Lower leg skin (tissue), 4 donors: ENCODE results near the gene SUGP2. TPM values are rescaled to one million over a fixed set of nuclear protein-coding genes. Genes with fewer than 3 reads are reported as not detected.

ENCODE experiments used
- DNase-seq, 2 donors: peaks; one replicate each; pipeline ENCODE4 v3.0.0-alpha.2; 2019; ENCODE audit warnings: low spot score in 2 of 2
- H3K4me3 ChIP-seq: fragments of 200-600 bp; sonication (generic); 2 replicates; pipeline ENCODE4 v1.5.1; 2017; ENCODE audit warnings: mild to moderate bottlenecking, low read depth; ENCODE audit not compliant: poor library complexity, severe bottlenecking
- POLR2A ChIP-seq, 2 donors: fragments of 450-650 bp; IDR thresholded peaks; one replicate each; pipeline ENCODE4 v1.6.1; 2016 to 2017; ENCODE audit warnings: antibody characterized with exemption in 2 of 2, mild to moderate bottlenecking in 1 of 2, moderate library complexity in 1 of 2
- WGBS, 2 donors: methylation state at CpG; one replicate each; pipeline ENCODE4 v1.1.5; 2018; 5-methylcytosine and 5-hydroxymethylcytosine counted together
- intact Hi-C: fragments of 100-400 bp; cut with DNase I; formaldehyde crosslinking; loops from one replicate; pipeline ENCODE4 v1.15.0; 2023; ENCODE audit warnings: low total_unique reads
- total RNA-seq, 4 donors: library from RNA; depleted of rRNA; stranded (reverse); fragments of >200 nt; gene quantifications; one replicate each; pipeline ENCODE4 v1.1.0, GENCODE V29; 2016
- TF ChIP-seq, protein P1 (sequence below), 3 donors: fragments of 450-650 bp; IDR thresholded peaks; one replicate each; pipeline ENCODE4 v1.5.1; 2016; ENCODE audit warnings: antibody characterized with exemption in 3 of 3, mild to moderate bottlenecking in 3 of 3, moderate library complexity in 2 of 3

SUGP2 gene
- total RNA-seq, 4 donors from 2014 or later = 16.2 to 29.8 (median 20.8) TPM

DNA sequence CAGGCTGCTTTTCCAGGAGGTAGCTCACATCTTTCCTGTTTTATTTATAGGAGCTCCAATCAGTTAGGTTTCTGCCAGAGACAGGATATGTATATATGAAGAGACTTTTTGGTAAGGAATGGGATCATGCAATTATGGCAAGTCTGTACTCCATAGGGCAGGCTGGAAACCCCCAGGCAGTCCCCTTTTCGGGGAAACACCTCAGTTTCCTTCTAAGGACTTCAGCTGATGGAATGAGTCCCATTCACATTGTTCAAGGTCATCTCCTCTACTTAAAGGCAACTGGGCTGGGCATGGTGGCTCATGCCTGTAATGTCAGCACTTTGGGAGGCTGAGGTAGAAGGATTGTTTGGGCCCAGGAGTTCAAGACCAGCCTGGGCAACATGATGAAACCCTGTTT lies 19.6 kb upstream of the SUGP2 start:
- DNase-seq = no peak
- intact Hi-C loops = no loop called here
- TF ChIP-seq, protein P1, sequence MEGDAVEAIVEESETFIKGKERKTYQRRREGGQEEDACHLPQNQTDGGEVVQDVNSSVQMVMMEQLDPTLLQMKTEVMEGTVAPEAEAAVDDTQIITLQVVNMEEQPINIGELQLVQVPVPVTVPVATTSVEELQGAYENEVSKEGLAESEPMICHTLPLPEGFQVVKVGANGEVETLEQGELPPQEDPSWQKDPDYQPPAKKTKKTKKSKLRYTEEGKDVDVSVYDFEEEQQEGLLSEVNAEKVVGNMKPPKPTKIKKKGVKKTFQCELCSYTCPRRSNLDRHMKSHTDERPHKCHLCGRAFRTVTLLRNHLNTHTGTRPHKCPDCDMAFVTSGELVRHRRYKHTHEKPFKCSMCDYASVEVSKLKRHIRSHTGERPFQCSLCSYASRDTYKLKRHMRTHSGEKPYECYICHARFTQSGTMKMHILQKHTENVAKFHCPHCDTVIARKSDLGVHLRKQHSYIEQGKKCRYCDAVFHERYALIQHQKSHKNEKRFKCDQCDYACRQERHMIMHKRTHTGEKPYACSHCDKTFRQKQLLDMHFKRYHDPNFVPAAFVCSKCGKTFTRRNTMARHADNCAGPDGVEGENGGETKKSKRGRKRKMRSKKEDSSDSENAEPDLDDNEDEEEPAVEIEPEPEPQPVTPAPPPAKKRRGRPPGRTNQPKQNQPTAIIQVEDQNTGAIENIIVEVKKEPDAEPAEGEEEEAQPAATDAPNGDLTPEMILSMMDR (IDR thresholded peaks at IDR 0.05) = no peak
- no peak for TF ChIP-seq POLR2A (IDR thresholded peaks at IDR 0.05)
- 70 to 71% methylated on average over 1 of the region's 1 CpG for WGBS, 2 donors
- H3K4me3 ChIP-seq = no peak overlapping the region

DNA sequence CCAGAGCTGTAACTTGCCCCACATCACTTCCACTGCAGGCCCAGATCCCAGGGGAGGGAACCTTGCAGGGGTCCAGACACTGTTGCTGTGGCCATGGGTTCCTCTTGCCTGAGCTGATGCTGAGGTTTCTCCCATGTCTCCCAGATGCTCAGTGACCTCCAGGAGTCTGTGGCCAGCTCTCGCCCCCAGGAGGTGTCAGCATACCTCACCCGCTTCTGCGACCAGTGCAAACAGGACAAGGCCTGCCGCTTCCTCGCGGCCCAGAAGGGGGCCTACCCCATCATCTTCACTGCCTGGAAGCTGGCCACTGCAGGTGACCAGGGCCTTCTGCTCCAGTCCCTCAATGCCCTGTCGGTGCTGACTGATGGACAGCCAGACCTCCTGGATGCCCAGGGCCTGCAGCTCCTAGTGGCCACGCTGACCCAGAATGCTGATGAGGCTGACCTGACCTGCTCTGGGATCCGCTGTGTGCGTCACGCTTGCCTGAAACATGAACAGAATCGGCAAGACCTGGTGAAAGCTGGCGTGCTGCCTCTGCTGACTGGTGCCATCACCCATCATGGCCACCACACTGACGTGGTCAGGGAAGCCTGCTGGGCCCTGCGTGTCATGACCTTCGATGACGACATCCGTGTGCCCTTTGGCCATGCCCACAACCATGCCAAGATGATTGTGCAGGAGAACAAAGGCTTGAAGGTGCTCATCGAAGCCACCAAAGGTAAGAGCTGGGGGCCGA lies 18.3 kb upstream of the SUGP2 start:
- intact Hi-C loops = no loop called here
- DNase-seq = no peak
- TF ChIP-seq POLR2A (IDR thresholded peaks at IDR 0.05) = no peak
- TF ChIP-seq, protein P1 (IDR thresholded peaks at IDR 0.05) = no peak
- no peak overlapping the region for H3K4me3 ChIP-seq
- 91 to 95% methylated on average over 19 to 20 of the region's 20 CpGs for WGBS, 2 donors

DNA sequence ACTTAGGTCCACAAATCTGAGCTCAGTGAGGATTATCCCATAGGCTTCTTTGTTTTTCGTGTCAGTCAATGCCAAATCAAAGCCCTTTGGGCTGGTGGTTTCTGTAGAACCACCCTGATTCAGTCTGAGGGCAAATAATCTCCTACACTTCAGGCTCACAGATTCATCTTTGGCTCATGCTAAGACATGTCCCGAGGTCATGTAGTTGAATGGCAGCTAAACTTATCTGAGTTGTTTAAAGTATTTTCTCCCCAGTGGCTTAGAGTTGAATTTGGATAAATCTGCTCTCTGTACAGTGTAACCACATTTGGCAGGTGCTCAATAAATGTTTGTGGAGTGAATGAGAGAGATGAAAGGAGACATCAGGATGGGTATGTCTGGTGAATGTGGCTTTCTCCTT lies 17.4 kb upstream of the SUGP2 start:
- WGBS, 2 donors = 64 to 83% methylated on average over 2 of the region's 2 CpGs
- H3K4me3 ChIP-seq = no peak overlapping the region
- no peak for TF ChIP-seq POLR2A (IDR thresholded peaks at IDR 0.05)
- TF ChIP-seq, protein P1 (IDR thresholded peaks at IDR 0.05) = no peak
- DNase-seq = no peak
- intact Hi-C loops = no loop called here

DNA sequence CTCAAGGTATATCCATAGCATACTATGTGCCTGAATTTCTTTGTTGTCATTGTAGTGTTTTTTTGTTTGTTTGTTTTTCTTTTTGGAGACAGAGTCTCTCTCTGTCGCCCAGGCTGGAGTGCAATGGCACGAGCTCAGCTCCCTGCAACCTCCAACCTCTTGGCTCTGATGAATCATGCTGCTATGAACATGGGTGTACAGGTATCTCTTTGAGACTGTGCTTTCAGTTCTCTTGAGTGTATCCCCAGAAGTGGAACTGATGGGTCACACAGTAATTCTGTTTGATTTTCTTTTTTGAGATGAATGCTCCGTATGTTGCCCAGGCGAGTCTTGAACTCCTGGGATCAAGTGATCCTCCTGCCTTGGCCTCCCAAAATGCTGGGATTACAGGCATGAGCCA lies 16.8 kb upstream of the SUGP2 start:
- DNase-seq = no peak
- H3K4me3 ChIP-seq = no peak overlapping the region
- TF ChIP-seq, protein P1 (IDR thresholded peaks at IDR 0.05) = no peak
- TF ChIP-seq POLR2A (IDR thresholded peaks at IDR 0.05) = no peak
- intact Hi-C loops = no loop called here
- WGBS, 2 donors = 92 to 95% methylated on average over 4 of the region's 4 CpGs

DNA sequence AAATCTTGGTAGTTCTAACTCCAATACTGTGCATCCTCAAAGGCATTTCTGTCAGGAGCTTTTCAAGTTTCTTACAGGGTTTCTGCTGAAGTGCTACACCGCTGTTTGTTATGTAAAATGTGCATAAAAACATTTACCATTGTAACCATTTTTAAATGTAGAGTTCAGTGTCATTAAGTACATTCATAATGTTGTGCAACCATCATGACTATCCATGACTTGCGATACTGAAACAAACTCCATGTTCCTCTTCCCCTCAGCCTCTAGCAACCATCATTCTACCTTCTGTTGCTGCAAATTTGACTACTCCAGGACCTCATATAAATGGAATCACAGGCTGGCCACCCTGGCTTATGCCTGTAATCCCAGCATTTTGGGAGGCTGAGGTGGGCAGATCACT lies 16.1 kb upstream of the SUGP2 start:
- intact Hi-C loops = no loop called here
- TF ChIP-seq, protein P1 (IDR thresholded peaks at IDR 0.05) = no peak
- TF ChIP-seq POLR2A (IDR thresholded peaks at IDR 0.05) = no peak
- no peak for DNase-seq
- no peak overlapping the region for H3K4me3 ChIP-seq
- WGBS, 2 donors = 94 to 96% methylated on average over 2 of the region's 2 CpGs

DNA sequence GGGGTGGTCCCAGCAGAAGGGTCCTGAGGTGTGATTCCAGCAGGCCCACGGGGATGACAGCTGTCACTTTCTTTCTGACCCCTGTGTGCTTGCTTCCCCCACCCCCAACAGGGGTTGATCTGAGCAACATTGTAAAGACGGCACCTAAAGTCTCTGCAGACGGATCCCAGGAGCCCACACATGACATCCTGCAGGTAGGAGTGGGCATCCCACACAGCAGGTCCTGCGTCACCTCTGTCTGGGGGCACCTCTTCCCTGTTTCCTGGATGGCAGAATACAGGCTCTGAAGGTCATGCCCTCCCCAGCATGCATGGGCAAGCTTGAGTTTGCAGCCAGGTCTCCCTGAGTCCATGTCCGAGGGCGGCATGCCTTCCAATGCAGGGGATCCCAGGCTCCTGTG lies 10.6 kb upstream of the SUGP2 start:
- intact Hi-C loops = no loop called here
- no peak for DNase-seq

More for the DNA sequence above, 10.6 kb upstream of the SUGP2 start:
- TF ChIP-seq, protein P1 (IDR thresholded peaks at IDR 0.05) = no peak
- no peak for TF ChIP-seq POLR2A (IDR thresholded peaks at IDR 0.05)
- no peak overlapping the region for H3K4me3 ChIP-seq
- 76 to 93% methylated on average over 3 to 6 of the region's 6 CpGs for WGBS, 2 donors
